Fibroblast of skin of left biceps (primary cell): ENCODE data around the gene ST6GALNAC3.
"Not testable (repeated sequence)": the region's sequence is repeated elsewhere in the genome, so short reads cannot be mapped to it uniquely, and the experiment has no call there.

Source experiments
- DNase-seq, 2 experiments: peaks; one replicate each; pipeline ENCODE4 v3.0.0-alpha.2; 2013; ENCODE audit warnings: low read depth in 2 of 2

The ST6GALNAC3 gene

GRCh38 chr1:76106719-76107235 is 32.2 kb downstream of the ST6GALNAC3 start:
- DNase-seq, result no peak

GRCh38 chr1:76109404-76109803 is 34.9 kb downstream of the ST6GALNAC3 start:
- no peak for DNase-seq

GRCh38 chr1:76109901-76110560 is 35.5 kb downstream of the ST6GALNAC3 start:
- no peak for DNase-seq

- DNase-seq, result peak; percentile 15 to 20
These were observed 36.1 kb downstream of the ST6GALNAC3 start for GRCh38 chr1:76110666-76111065.

GRCh38 chr1:76112321-76112720 is 37.8 kb downstream of the ST6GALNAC3 start:
- not testable (repeated sequence) for DNase-seq

- no peak for DNase-seq
These were observed 38.9 kb downstream of the ST6GALNAC3 start for GRCh38 chr1:76113446-76113845.

- DNase-seq, result peak; percentile 66 to 71
These were observed 40.6 kb downstream of the ST6GALNAC3 start for GRCh38 chr1:76115171-76115570.

GRCh38 chr1:76121850-76122249 is 47.3 kb downstream of the ST6GALNAC3 start:
- DNase-seq, result no peak

- DNase-seq, result no peak
These were observed 47.7 kb downstream of the ST6GALNAC3 start for GRCh38 chr1:76122271-76122670.

GRCh38 chr1:76123411-76124064 is 49.0 kb downstream of the ST6GALNAC3 start:
- DNase-seq, result not testable (repeated sequence)

- no peak for DNase-seq
These were observed 49.6 kb downstream of the ST6GALNAC3 start for GRCh38 chr1:76124196-76124595.

GRCh38 chr1:76125473-76126219 is 51.1 kb downstream of the ST6GALNAC3 start:
- no peak for DNase-seq

- DNase-seq, result no peak
These were observed 53.5 kb downstream of the ST6GALNAC3 start for GRCh38 chr1:76128096-76128495.

GRCh38 chr1:76129731-76130130 is 55.2 kb downstream of the ST6GALNAC3 start:
- no peak for DNase-seq

- no peak for DNase-seq
These were observed 56.4 kb downstream of the ST6GALNAC3 start for GRCh38 chr1:76130992-76131391.

- no peak for DNase-seq
These were observed 59.4 kb downstream of the ST6GALNAC3 start for GRCh38 chr1:76133977-76134376.

- no peak for DNase-seq
These were observed 61.3 kb downstream of the ST6GALNAC3 start for GRCh38 chr1:76135835-76136234.

GRCh38 chr1:76136894-76137293 is 62.3 kb downstream of the ST6GALNAC3 start:
- DNase-seq, result no peak

- DNase-seq, result no peak
These were observed 63.2 kb downstream of the ST6GALNAC3 start for GRCh38 chr1:76137746-76138145.

- no peak for DNase-seq
These were observed 63.7 kb downstream of the ST6GALNAC3 start for GRCh38 chr1:76138217-76138616.

GRCh38 chr1:76140227-76140626 is 65.7 kb downstream of the ST6GALNAC3 start:
- DNase-seq, result no peak

GRCh38 chr1:76141929-76142328 is 67.4 kb downstream of the ST6GALNAC3 start:
- no peak for DNase-seq
